Measurements from ENCODE around the gene WDPCP.

DNA sequence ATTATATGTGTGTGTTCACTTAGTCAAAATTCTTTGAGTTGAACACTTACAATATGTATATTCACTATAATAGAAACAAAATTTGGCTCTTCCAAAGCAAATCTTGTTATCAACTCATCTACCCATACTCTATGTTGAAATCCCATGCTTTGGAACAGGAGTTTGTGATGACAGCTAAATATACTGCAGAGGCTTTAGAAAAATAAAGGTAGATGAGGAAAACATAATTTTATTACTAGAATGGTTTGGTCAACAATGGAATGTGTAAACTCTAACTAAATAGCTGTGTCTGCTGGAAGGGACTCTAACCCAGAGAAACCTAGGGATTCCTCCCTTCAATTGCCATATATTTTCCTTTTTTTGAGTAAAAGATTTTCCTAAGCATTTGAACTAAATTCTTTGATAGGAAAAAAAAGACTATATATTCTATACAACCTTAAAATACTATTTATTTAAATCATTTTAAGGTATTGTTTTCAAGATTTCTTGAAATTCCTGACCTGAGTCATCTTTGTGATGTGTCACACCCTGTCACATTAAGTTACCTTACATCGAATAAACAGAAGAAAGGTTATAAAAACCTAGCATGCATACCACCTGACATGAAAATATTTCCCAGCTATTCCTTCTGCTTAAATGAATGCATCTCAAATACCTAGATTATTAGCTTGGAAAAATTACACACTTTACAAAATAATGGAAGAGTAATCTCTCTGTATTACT lies 362.2 kb downstream of the WDPCP start:
- TF ChIP-seq, protein P1, sequence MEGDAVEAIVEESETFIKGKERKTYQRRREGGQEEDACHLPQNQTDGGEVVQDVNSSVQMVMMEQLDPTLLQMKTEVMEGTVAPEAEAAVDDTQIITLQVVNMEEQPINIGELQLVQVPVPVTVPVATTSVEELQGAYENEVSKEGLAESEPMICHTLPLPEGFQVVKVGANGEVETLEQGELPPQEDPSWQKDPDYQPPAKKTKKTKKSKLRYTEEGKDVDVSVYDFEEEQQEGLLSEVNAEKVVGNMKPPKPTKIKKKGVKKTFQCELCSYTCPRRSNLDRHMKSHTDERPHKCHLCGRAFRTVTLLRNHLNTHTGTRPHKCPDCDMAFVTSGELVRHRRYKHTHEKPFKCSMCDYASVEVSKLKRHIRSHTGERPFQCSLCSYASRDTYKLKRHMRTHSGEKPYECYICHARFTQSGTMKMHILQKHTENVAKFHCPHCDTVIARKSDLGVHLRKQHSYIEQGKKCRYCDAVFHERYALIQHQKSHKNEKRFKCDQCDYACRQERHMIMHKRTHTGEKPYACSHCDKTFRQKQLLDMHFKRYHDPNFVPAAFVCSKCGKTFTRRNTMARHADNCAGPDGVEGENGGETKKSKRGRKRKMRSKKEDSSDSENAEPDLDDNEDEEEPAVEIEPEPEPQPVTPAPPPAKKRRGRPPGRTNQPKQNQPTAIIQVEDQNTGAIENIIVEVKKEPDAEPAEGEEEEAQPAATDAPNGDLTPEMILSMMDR (conservative IDR thresholded peaks at IDR 0.05) = no peak
- TF ChIP-seq EZH2 (IDR thresholded peaks at IDR 0.05; ENCODE audit: low read depth) = no peak
